Measurements from ENCODE around the gene CSMD2.

Gene CSMD2

DNA sequence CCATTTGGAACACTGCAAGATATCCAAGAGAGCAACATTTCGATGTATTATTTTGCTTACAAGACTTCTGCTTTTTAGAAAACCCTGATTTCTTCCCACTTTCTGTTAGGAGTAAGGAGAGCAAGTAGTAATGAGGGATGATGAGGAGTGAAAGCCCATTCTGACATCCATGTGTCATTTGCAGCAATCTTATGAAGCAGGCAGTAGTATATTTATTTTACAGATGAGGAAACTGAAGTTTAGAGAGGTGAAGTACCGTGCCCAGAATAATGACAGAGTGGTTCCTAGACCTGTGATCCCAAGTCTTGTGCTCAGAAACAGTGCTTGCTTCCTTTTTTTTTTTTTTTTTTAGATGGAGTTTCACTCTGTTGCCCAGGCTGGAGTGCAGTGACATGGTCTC, 699.7 kb downstream of the CSMD2 start:
- Histone ChIP-seq H3K9me3 (ENCODE audit: control insufficient read depth, low read length) (no peaks in the 10 kb centered on the region), H3K27ac (ENCODE audit: low read depth, low read length, severe bottlenecking) (no peak overlapping the region), H3K36me3 (ENCODE audit: control insufficient read depth, insufficient read depth, low read length) (no peaks in the 10 kb centered on the region), H3K4me1 (ENCODE audit: control insufficient read depth, insufficient read depth, low read length, poor library complexity, severe bottlenecking) (peaks cover 22% of the 10 kb centered on the region), H3K4me3 (ENCODE audit: extremely low read depth, insufficient read depth, low read length, poor library complexity, severe bottlenecking) (no peak overlapping the region)
- 94 to 100% methylated on average over 1 to 2 of the region's 2 CpGs for WGBS, 2 experiments (ENCODE audit: insufficient coverage in 2 of 2)

DNA sequence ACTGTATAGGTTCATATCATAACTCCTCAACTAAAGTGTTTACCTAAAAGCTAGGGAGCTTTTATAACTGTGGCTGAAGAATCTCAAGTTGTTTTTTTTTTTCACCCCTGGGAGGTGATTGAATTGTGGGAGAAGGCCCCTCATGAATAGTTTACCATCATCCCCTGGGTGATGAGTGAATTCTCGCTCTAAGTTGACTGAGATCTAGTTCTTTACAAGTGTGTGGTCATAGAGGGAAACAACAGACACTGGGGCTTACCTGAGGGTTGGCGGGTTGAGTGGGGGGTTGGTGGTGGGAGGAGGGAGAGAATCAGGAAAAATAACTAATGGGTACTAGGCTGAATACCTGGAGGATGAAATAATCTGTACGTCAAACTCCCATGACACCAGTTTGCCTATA, 700.5 kb downstream of the CSMD2 start:
- H3K27ac ChIP-seq (ENCODE audit: low read depth, low read length, severe bottlenecking) = no peak overlapping the region
- H3K4me1 ChIP-seq (ENCODE audit: control insufficient read depth, insufficient read depth, low read length, poor library complexity, severe bottlenecking) = peaks cover 22% of the 10 kb centered on the region
- WGBS, 2 experiments (ENCODE audit: insufficient coverage in 2 of 2) = 100% methylated on average over 1 to 2 of the region's 3 CpGs
- no peaks in the 10 kb centered on the region for H3K9me3 ChIP-seq (ENCODE audit: control insufficient read depth, low read length)
- no peak overlapping the region for H3K4me3 ChIP-seq (ENCODE audit: extremely low read depth, insufficient read depth, low read length, poor library complexity, severe bottlenecking)
- no peaks in the 10 kb centered on the region for H3K36me3 ChIP-seq (ENCODE audit: control insufficient read depth, insufficient read depth, low read length)

Measured in mesodermal cell (in vitro differentiated cells).